Adipose tissue (tissue), 3 donors: ENCODE measurements around the gene SDF4. TPM values are rescaled to one million over a fixed set of nuclear protein-coding genes. Genes with fewer than 3 reads are reported as not detected.

Experiments
- H3K27ac ChIP-seq: one replicate; pipeline ENCODE4 v1.5.1; 2013; ENCODE audit warnings: low read depth, low read length
- WGBS, 3 donors: extraction: QIAGEN DNeasy Blood & Tissue Kit; methylation state at CpG; one replicate each; pipeline ENCODE4 v1.1.7; 2013; 5-methylcytosine and 5-hydroxymethylcytosine counted together
- polyA plus RNA-seq, 3 donors: library from polyadenylated mRNA; stranded (reverse); fragments of 200-250 nt; gene quantifications; one replicate each; pipeline ENCODE4 v1.2.3, GENCODE V29; 2013
- donor health status: healthy with polysubstance abuse.
- donor health status: Bipolar disorder and iron deficiency.
- donor health status: healthy.

SDF4 gene
- polyA plus RNA-seq, 3 donors: 93.9 to 148 (median 101) TPM

GRCh38 chr1:1220197-1220596, 11.6 kb downstream of the SDF4 start:
- WGBS, 3 donors: 87 to 90% (median 90%) methylated on average over 24 of the region's 24 CpGs

GRCh38 chr1:1219341-1219740, 12.5 kb downstream of the SDF4 start:
- WGBS, 3 donors: 88 to 97% (median 93%) methylated on average over 18 to 20 of the region's 20 CpGs
- H3K27ac ChIP-seq: no peak overlapping the region

More at GRCh38 chr1:1220197-1220596, 11.6 kb downstream of the SDF4 start:
- H3K27ac ChIP-seq: no peak overlapping the region

- WGBS, 3 donors: 92 to 94% (median 93%) methylated on average over 36 of the region's 36 CpGs
- H3K27ac ChIP-seq: no peak overlapping the region
Measured at GRCh38 chr1:1218524-1219200, 13.1 kb downstream of the SDF4 start.

- no peak overlapping the region for H3K27ac ChIP-seq
- 91 to 93% (median 92%) methylated on average over 52 of the region's 52 CpGs for WGBS, 3 donors
Measured at GRCh38 chr1:1217621-1218523, 13.9 kb downstream of the SDF4 start.

- 85 to 91% (median 91%) methylated on average over 64 to 74 of the region's 74 CpGs for WGBS, 3 donors
- no peak overlapping the region for H3K27ac ChIP-seq
Measured at GRCh38 chr1:1216770-1217620, 14.8 kb downstream of the SDF4 start.

- H3K27ac ChIP-seq: peak overlapping the region; percentile 1
- 80 to 89% (median 89%) methylated on average over 20 to 21 of the region's 21 CpGs for WGBS, 3 donors
Measured at GRCh38 chr1:1215881-1216605, 15.8 kb downstream of the SDF4 start.

GRCh38 chr1:1215080-1215676, 16.6 kb downstream of the SDF4 start:
- no peak overlapping the region for H3K27ac ChIP-seq
- 42 to 61% (median 52%) methylated on average over 11 of the region's 11 CpGs for WGBS, 3 donors

- 24 to 57% (median 31%) methylated on average over 53 to 56 of the region's 56 CpGs for WGBS, 3 donors
- H3K27ac ChIP-seq: no peak within 1 kb of the TSS
Measured at GRCh38 chr1:1213345-1214265, 18.2 kb downstream of the SDF4 start, which contains the start of gene TNFRSF4. TNFRSF4 (minus strand) TSS chr1:1214153; CDS start chr1:1214127, 26 bp downstream.

- 22 to 56% (median 31%) methylated on average over 24 of the region's 24 CpGs for WGBS, 3 donors
- H3K27ac ChIP-seq: no peak overlapping the region
Measured at GRCh38 chr1:1212780-1213344, 18.9 kb downstream of the SDF4 start.

- no peak overlapping the region for H3K27ac ChIP-seq
- 79 to 91% (median 80%) methylated on average over 21 to 28 of the region's 28 CpGs for WGBS, 3 donors
Measured at GRCh38 chr1:1211541-1212441, 20.0 kb downstream of the SDF4 start.

- 94 to 95% (median 94%) methylated on average over 28 to 31 of the region's 31 CpGs for WGBS, 3 donors
- no peak overlapping the region for H3K27ac ChIP-seq
Measured at GRCh38 chr1:1210726-1211540, 20.9 kb downstream of the SDF4 start.

- no peak overlapping the region for H3K27ac ChIP-seq
Measured at GRCh38 chr1:1208713-1209433, 22.9 kb downstream of the SDF4 start.

GRCh38 chr1:1207571-1207892, 24.3 kb downstream of the SDF4 start:
- WGBS, 3 donors: 50 to 75% (median 57%) methylated on average over 9 to 11 of the region's 11 CpGs
- no peak overlapping the region for H3K27ac ChIP-seq

More at GRCh38 chr1:1208713-1209433, 22.9 kb downstream of the SDF4 start:
- 35 to 68% (median 38%) methylated on average over 31 to 38 of the region's 38 CpGs for WGBS, 3 donors

- 45 to 56% (median 52%) methylated on average over 14 to 19 of the region's 19 CpGs for WGBS, 3 donors
- no peak overlapping the region for H3K27ac ChIP-seq
Measured at GRCh38 chr1:1206966-1207531, 24.8 kb downstream of the SDF4 start.
